ENCODE results near the gene FES.

Gene FES

GRCh38 chr15:90860450-90860849 is 23.9 kb upstream of the FES start:
- POLR2A ChIA-PET = no interaction called here
- CTCF ChIA-PET = interaction anchor here (0.6 kb wide), 1 partner anchor 72 kb away, joined by 3 read pairs; the partner anchor contains the start of gene HDDC3
- H3K4me3 ChIP-seq (ENCODE audit: low read depth, low read length) = no peak overlapping the region
- TF ChIP-seq CTCF (IDR thresholded peaks at IDR 0.05; ENCODE audit: insufficient read depth, low read length, missing control alignments) = no peak
- no peak for DNase-seq (ENCODE audit: low read depth, low spot score)

- CTCF ChIA-PET = interaction anchor here (0.6 kb wide), 1 partner anchor 71 kb away, joined by 3 read pairs; the partner anchor contains the start of gene HDDC3
- POLR2A ChIA-PET = no interaction called here
- no peak overlapping the region for H3K4me3 ChIP-seq (ENCODE audit: low read depth, low read length)
- TF ChIP-seq CTCF (IDR thresholded peaks at IDR 0.05; ENCODE audit: insufficient read depth, low read length, missing control alignments) = no peak
- DNase-seq (ENCODE audit: low read depth, low spot score) = no peak
These were observed 23.2 kb upstream of the FES start for GRCh38 chr15:90860942-90861675.

- H3K4me3 ChIP-seq (ENCODE audit: low read depth, low read length) = no peak overlapping the region
- TF ChIP-seq CTCF (IDR thresholded peaks at IDR 0.05; ENCODE audit: insufficient read depth, low read length, missing control alignments) = no peak
- ChIA-PET POLR2A (no interaction called here), CTCF (no interaction called here)
- DNase-seq (ENCODE audit: low read depth, low spot score) = no peak
These were observed 21.8 kb upstream of the FES start for GRCh38 chr15:90862487-90862886.

DNA sequence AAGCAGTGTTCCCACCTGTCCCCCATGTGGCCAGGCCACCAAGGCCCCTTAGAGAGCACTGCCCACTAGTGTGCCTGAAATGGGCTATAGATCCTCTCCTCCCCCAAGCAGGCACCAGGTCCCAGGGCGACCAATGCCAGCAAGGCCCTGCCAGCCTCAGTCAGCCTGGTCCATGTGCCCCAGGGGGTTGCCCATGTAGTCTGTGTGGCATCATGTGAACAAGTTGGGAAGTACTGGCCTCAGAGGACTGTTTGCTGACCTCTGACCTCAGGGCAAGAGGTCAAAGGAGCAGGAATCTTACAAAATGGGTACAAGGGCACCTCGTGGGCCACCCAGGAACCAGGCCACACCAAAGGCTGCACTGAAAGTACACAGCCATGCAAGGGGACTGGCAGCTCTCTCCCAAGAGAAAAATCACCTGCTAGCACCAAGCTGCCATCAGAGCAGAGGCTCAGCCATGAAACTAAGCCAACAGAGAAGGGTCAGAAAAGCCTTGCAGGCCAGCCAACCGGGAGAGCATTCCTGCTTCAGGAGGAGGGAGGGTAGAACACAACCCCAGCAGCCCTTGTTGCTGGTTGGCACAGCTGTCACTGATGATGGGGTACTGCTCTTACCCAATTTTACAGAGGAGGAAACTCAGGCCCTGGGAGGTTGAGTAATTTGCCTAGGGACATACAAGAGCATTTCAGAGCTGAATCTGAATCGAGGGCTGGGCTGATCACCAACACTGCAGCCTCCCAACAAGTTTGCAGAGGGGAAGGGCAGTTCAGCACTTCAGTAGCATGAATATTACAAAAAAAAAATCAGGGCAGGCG is 21.1 kb upstream of the FES start:
- ChIA-PET CTCF (interaction anchor here (0.6 to 1.4 kb wide), 2 partner anchors 23 to 215 kb away, joined by 3 to 6 read pairs; no protein-coding TSS in a partner anchor), POLR2A (no interaction called here)
- DNase-seq (ENCODE audit: low read depth, low spot score) = no peak

GRCh38 chr15:90863987-90864386 is 20.3 kb upstream of the FES start:
- ChIA-PET CTCF (interaction anchor here (0.6 to 1.4 kb wide), 2 partner anchors 22 to 216 kb away, joined by 3 to 6 read pairs; no protein-coding TSS in a partner anchor), POLR2A (no interaction called here)
- no peak for TF ChIP-seq CTCF (IDR thresholded peaks at IDR 0.05; ENCODE audit: insufficient read depth, low read length, missing control alignments)
- DNase-seq (ENCODE audit: low read depth, low spot score) = no peak
- H3K4me3 ChIP-seq (ENCODE audit: low read depth, low read length) = no peak overlapping the region

More for the DNA sequence above, 21.1 kb upstream of the FES start:
- TF ChIP-seq CTCF (IDR thresholded peaks at IDR 0.05; ENCODE audit: insufficient read depth, low read length, missing control alignments) = no peak
- no peak overlapping the region for H3K4me3 ChIP-seq (ENCODE audit: low read depth, low read length)

- POLR2A ChIA-PET = no interaction called here
- CTCF ChIA-PET = interaction anchor here (0.9 to 1.4 kb wide), 2 partner anchors 21 to 69 kb away, joined by 3 to 6 read pairs; no protein-coding TSS in a partner anchor
- DNase-seq (ENCODE audit: low read depth, low spot score) = no peak
- no peak for TF ChIP-seq CTCF (IDR thresholded peaks at IDR 0.05; ENCODE audit: insufficient read depth, low read length, missing control alignments)
- H3K4me3 ChIP-seq (ENCODE audit: low read depth, low read length) = no peak overlapping the region
These were observed 19.8 kb upstream of the FES start for GRCh38 chr15:90864507-90864906.
